Hepatocyte (in vitro differentiated cells): ENCODE measurements around the gene CNOT4. TPM values are rescaled to one million over a fixed set of nuclear protein-coding genes. Genes with fewer than 3 reads are reported as not detected.
"Not testable (repeated sequence)": the region's sequence is repeated elsewhere in the genome, so short reads cannot be mapped to it uniquely, and the experiment has no call there.

ENCODE experiments used
- DNase-seq: peaks from one replicate; pipeline ENCODE4 v3.0.0-alpha.2; 2016; ENCODE audit warnings: low spot score
- H2AFZ ChIP-seq: fragments of 200-600 bp; sonication (generic); 2 replicates; pipeline ENCODE4 v1.6.0; 2016; ENCODE audit warnings: antibody characterized with exemption, mild to moderate bottlenecking
- H3K27ac ChIP-seq: fragments of 200-600 bp; sonication (generic); 2 replicates; pipeline ENCODE4 v1.5.1; 2016; ENCODE audit warnings: mild to moderate bottlenecking
- H3K27me3 ChIP-seq: fragments of 200-600 bp; sonication (generic); 2 replicates; pipeline ENCODE4 v1.6.1; 2016
- H3K36me3 ChIP-seq: fragments of 200-600 bp; sonication (generic); replicated peaks from 2 replicates; pipeline ENCODE4 v1.5.1; 2016; ENCODE audit warnings: low read depth; ENCODE audit not compliant: insufficient read depth
- H3K4me1 ChIP-seq: fragments of 200-600 bp; sonication (generic); 2 replicates; pipeline ENCODE4 v1.5.1; 2016; ENCODE audit warnings: mild to moderate bottlenecking, moderate library complexity; ENCODE audit not compliant: insufficient read depth
- H3K4me2 ChIP-seq: fragments of 200-600 bp; sonication (generic); 2 replicates; pipeline ENCODE4 v1.6.0; 2016
- H3K4me3 ChIP-seq: fragments of 200-600 bp; sonication (generic); 2 replicates; pipeline ENCODE4 v1.5.1; 2016; ENCODE audit warnings: mild to moderate bottlenecking
- H3K79me2 ChIP-seq: fragments of 200-600 bp; sonication (generic); 2 replicates; pipeline ENCODE4 v1.6.0; 2017; ENCODE audit warnings: mild to moderate bottlenecking
- H3K9me2 ChIP-seq: fragments of 200-600 bp; sonication (generic); replicated peaks from 2 replicates; pipeline ENCODE4 v1.6.0; 2017; ENCODE audit warnings: mild to moderate bottlenecking; ENCODE audit not compliant: insufficient read depth
- H3K9me3 ChIP-seq: fragments of 200-600 bp; sonication (generic); 2 replicates; pipeline ENCODE4 v1.5.1; 2016; ENCODE audit warnings: low read depth, mild to moderate bottlenecking
- H4K20me1 ChIP-seq: fragments of 200-600 bp; sonication (generic); 2 replicates; pipeline ENCODE4 v1.6.0; 2016; ENCODE audit warnings: mild to moderate bottlenecking; ENCODE audit not compliant: insufficient read depth, poor library complexity, severe bottlenecking
- CTCF ChIP-seq: fragments of 200-600 bp; sonication (generic); IDR thresholded peaks from 2 replicates; pipeline ENCODE4 v1.5.1; 2016; ENCODE audit warnings: antibody characterized with exemption, mild to moderate bottlenecking; ENCODE audit not compliant: poor library complexity
- EZH2 ChIP-seq: fragments of 200-600 bp; sonication (generic); IDR thresholded peaks from 2 replicates; pipeline ENCODE4 v1.6.1; 2016; ENCODE audit warnings: antibody characterized with exemption, mild to moderate bottlenecking, borderline replicate concordance
- EZH2phosphoT487 ChIP-seq: fragments of 200-600 bp; sonication (generic); IDR thresholded peaks from one replicate; pipeline ENCODE4 v1.6.1; 2018; ENCODE audit warnings: antibody characterized with exemption, mild to moderate bottlenecking, low read depth, moderate library complexity; ENCODE audit not compliant: unreplicated experiment, severe bottlenecking
- WGBS: methylation state at CpG from one replicate; pipeline ENCODE4 v1.1.6; 2016; ENCODE audit warnings: low lambda C conversion rate; ENCODE audit errors: missing lambda C conversion rate; 5-methylcytosine and 5-hydroxymethylcytosine counted together
- polyA plus RNA-seq: library from polyadenylated mRNA; unstranded; fragments of >200 nt; fragmentation: Nextera tagmentation; extraction: Ambion mirVana; gene quantifications from 2 replicates; pipeline ENCODE4 v1.2.1, GENCODE V29; 2016
- total RNA-seq: library from RNA; depleted of rRNA; stranded (reverse); fragments of >200 nt; gene quantifications from 2 replicates; pipeline ENCODE4 v1.2.3, GENCODE V29; 2014

CNOT4 gene
- total and polyA plus RNA-seq, 2 experiments from 2014 or later: 11.8 to 12.9 TPM

DNA sequence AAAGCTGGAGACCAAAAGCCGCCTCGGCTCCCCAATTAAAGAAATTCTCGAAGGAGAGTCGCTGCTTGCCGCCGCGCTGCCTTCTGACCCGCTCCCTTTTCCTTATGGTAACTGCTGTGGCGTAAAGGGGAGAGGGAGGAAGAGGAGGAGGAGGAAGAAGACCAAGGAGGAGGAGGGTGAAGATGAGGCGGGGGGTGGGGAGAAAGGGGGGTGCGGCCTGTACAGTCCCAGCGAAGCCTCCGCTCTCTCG, 388 bp downstream of the CNOT4 start:
- H3K4me3 ChIP-seq: peak overlapping the region; percentile 90
- no peaks in the 10 kb centered on the region for H3K27me3 ChIP-seq
- whole genome bisulfite sequencing: 0% methylated on average over 9 of the region's 14 CpGs
- H3K36me3 ChIP-seq: no peaks in the 10 kb centered on the region
- H3K4me2 ChIP-seq: peak overlapping the region; percentile 72
- H4K20me1 ChIP-seq: peaks cover 30% of the 10 kb centered on the region
- H3K27ac ChIP-seq: peak overlapping the region; percentile 96
- TF ChIP-seq EZH2 (no peak), CTCF (no peak), EZH2phosphoT487 (no peak)
- no peak for DNase-seq
- H3K9me3 ChIP-seq: no peaks in the 10 kb centered on the region
- peaks cover 16% of the 10 kb centered on the region for H3K4me1 ChIP-seq
- H3K9me2 ChIP-seq: no peaks in the 10 kb centered on the region
- H3K79me2 ChIP-seq: peaks cover 49% of the 10 kb centered on the region
- peak overlapping the region; percentile 88 for H2AFZ ChIP-seq

DNA sequence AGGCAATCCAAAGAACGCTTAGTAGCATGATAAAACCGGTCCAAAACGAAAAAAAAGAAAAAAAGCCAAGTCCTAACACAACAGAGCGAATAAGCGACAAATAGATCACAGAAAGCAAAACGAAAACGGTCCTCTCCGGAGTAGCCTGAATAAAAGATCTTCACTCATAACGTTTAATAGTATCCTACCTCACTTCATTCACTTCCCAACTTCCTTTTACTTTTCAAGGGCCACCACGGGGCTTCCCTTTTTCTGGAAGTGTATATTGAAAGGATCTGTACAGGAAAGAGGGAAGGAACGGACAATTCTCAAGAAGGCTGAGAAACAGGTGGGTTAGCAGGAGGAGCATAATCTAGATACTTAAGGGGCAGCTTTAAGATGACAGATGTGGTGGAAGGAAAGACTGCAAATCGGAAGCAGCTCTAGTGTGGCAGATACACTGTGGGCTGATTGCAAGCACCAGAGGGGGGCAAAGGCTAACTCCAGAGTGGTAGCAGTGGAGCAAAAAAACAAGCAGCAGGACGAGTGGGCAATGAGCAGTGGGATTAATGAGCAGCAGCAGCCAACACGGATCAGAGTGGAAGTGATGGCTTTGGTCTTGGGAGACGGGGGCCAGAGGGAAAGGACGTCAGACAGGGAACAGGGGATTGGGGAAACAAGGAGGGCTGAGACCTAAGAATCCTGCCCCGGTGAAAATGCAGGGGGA, 866 bp downstream of the CNOT4 start:
- H4K20me1 ChIP-seq: peaks cover 30% of the 10 kb centered on the region
- H3K27ac ChIP-seq: peak overlapping the region; percentile 96
- H3K9me3 ChIP-seq: no peaks in the 10 kb centered on the region
- H3K79me2 ChIP-seq: peaks cover 51% of the 10 kb centered on the region
- WGBS: 2% methylated on average over 17 of the region's 17 CpGs
- no peak for TF ChIP-seq EZH2phosphoT487
- TF ChIP-seq EZH2: no peak
- no peaks in the 10 kb centered on the region for H3K27me3 ChIP-seq
- DNase-seq: peak; percentile 39
- H3K4me2 ChIP-seq: peak overlapping the region; percentile 72
- H3K9me2 ChIP-seq: no peaks in the 10 kb centered on the region
- peak overlapping the region; percentile 90 for H3K4me3 ChIP-seq
- H3K36me3 ChIP-seq: no peaks in the 10 kb centered on the region
- H2AFZ ChIP-seq: peak overlapping the region; percentile 88
- peaks cover 16% of the 10 kb centered on the region for H3K4me1 ChIP-seq

DNA sequence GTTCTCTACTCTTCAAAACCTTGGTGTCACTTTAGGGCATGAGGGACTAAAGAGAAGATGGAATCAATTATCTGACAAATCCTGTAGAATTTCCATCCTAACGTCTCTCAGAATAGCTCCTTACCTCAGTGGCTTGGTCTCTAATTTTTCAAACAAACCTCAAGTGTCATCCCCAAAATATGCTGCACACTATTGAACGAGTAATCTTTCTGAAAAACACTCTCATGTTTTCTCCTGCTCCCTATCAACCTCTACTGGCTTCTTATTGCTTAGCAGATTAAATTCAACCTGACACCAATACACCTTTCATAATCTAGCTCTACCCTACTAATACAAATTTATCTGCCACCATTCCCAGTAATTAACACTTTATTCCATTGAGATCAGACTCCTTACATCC, 8.5 kb downstream of the CNOT4 start:
- Histone ChIP-seq H3K9me2 (no peaks in the 10 kb centered on the region), H2AFZ (no peak overlapping the region), H4K20me1 (peaks cover 74% of the 10 kb centered on the region), H3K79me2 (peaks cover 97% of the 10 kb centered on the region), H3K4me2 (no peak overlapping the region), H3K4me1 (no peaks in the 10 kb centered on the region), H3K4me3 (no peak overlapping the region), H3K27ac (no peak overlapping the region), H3K9me3 (no peaks in the 10 kb centered on the region), H3K27me3 (no peaks in the 10 kb centered on the region), H3K36me3 (no peaks in the 10 kb centered on the region)
- WGBS: 76% methylated on average over 2 of the region's 2 CpGs
- DNase-seq: no peak
- TF ChIP-seq CTCF: no peak
- no peak for TF ChIP-seq EZH2phosphoT487
- TF ChIP-seq EZH2: no peak

DNA sequence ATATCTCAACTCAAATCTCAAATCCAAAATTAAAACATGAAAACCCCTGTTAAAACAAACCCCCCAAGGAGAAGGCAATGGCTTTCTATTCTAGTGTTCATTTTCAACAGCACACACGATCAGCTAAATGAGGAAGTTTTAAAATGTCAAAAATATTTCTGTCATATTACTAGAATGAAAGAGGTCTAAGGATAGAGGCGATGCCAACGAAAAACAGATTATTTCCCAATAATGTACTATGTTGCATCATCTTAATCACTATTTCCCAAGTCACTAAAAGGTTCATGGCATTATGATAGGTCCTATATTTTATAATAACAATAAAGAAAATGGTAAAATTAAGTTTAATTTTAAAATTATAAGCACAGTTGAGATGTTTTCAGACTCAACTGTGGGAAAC, 10.1 kb downstream of the CNOT4 start:
- no peak for DNase-seq
- Histone ChIP-seq H3K36me3 (no peaks in the 10 kb centered on the region), H3K27me3 (no peaks in the 10 kb centered on the region), H3K79me2 (peaks cover 94% of the 10 kb centered on the region), H4K20me1 (peaks cover 69% of the 10 kb centered on the region), H3K9me2 (no peaks in the 10 kb centered on the region), H3K9me3 (no peaks in the 10 kb centered on the region), H3K4me1 (no peaks in the 10 kb centered on the region), H3K4me3 (no peak overlapping the region), H3K4me2 (no peak overlapping the region), H3K27ac (no peak overlapping the region), H2AFZ (no peak overlapping the region)
- WGBS: 85% methylated on average over 3 of the region's 3 CpGs
- TF ChIP-seq EZH2: no peak
- TF ChIP-seq CTCF: no peak

- H3K4me1 ChIP-seq: not testable (repeated sequence)
Measured at GRCh38 chr7:135497161-135497560, 12.7 kb downstream of the CNOT4 start.

More at GRCh38 chr7:135497161-135497560, 12.7 kb downstream of the CNOT4 start:
- not testable (repeated sequence) for H3K4me2 ChIP-seq, H2AFZ ChIP-seq, H3K9me3 ChIP-seq, H3K9me2 ChIP-seq, H3K27ac ChIP-seq, H3K4me3 ChIP-seq, H3K27me3 ChIP-seq, H3K36me3 ChIP-seq, DNase-seq
- Histone ChIP-seq H3K79me2 (peaks cover 97% of the 10 kb centered on the region), H4K20me1 (peaks cover 71% of the 10 kb centered on the region)
- WGBS: 96% methylated on average over 6 of the region's 6 CpGs
